Neural progenitor cell (in vitro differentiated cells): Measurements from ENCODE around the gene ARF3. TPM values are rescaled to one million over a fixed set of nuclear protein-coding genes. Genes with fewer than 3 reads are reported as not detected.

Experiments
- DNase-seq: peaks from one replicate; pipeline ENCODE4 v3.0.0-alpha.2; 2016; ENCODE audit warnings: low spot score
- H2AFZ ChIP-seq: fragments of 200-600 bp; sonication (generic); replicated peaks from 2 replicates; pipeline ENCODE4 v1.6.1; 2016; ENCODE audit warnings: antibody characterized with exemption
- H3F3A ChIP-seq: fragments of 200-600 bp; sonication (generic); 2 replicates; pipeline ENCODE4 v1.6.1; 2016; ENCODE audit warnings: antibody characterized with exemption, low read depth
- H3K27ac ChIP-seq: fragments of 200-600 bp; sonication (generic); 2 replicates; pipeline ENCODE4 v1.5.1; 2016; ENCODE audit warnings: mild to moderate bottlenecking
- H3K27me3 ChIP-seq: fragments of 200-600 bp; sonication (generic); 2 replicates; pipeline ENCODE4 v1.6.1; 2016; ENCODE audit warnings: mild to moderate bottlenecking, moderate library complexity
- H3K36me3 ChIP-seq: fragments of 200-600 bp; sonication (generic); 2 replicates; pipeline ENCODE4 v1.5.1; 2016
- H3K4me1 ChIP-seq: fragments of 200-600 bp; sonication (generic); 2 replicates; pipeline ENCODE4 v1.6.1; 2016; ENCODE audit warnings: mixed run types
- H3K4me2 ChIP-seq: fragments of 200-600 bp; sonication (generic); 2 replicates; pipeline ENCODE4 v1.6.1; 2016
- H3K4me3 ChIP-seq: fragments of 200-600 bp; sonication (generic); 2 replicates; pipeline ENCODE4 v1.5.1; 2016
- H3K79me2 ChIP-seq: fragments of 200-600 bp; sonication (generic); 2 replicates; pipeline ENCODE4 v1.6.1; 2016; ENCODE audit warnings: low read depth
- H3K9ac ChIP-seq: fragments of 200-600 bp; sonication (generic); 2 replicates; pipeline ENCODE4 v1.6.1; 2016
- H3K9me3 ChIP-seq: fragments of 200-600 bp; sonication (generic); 2 replicates; pipeline ENCODE4 v1.5.1; 2016; ENCODE audit warnings: low read depth
- H4K20me1 ChIP-seq: fragments of 200-600 bp; sonication (generic); 2 replicates; pipeline ENCODE4 v1.6.1; 2016; ENCODE audit warnings: low read depth
- H3K27ac Mint-ChIP-seq: 3 replicates; pipeline ENCODE4 v1.8.0; 2021; ENCODE audit warnings: mixed read lengths
- H3K27me3 Mint-ChIP-seq: 2 replicates; pipeline ENCODE4 v1.8.0; 2022; ENCODE audit warnings: low read depth, mild to moderate bottlenecking, inconsistent platforms, moderate library complexity, mixed read lengths; ENCODE audit not compliant: insufficient read depth
- H3K36me3 Mint-ChIP-seq: 3 replicates; pipeline ENCODE4 v1.8.0; 2021; ENCODE audit warnings: mixed read lengths
- H3K4me1 Mint-ChIP-seq: 3 replicates; pipeline ENCODE4 v1.8.0; 2021; ENCODE audit warnings: mixed read lengths
- H3K4me3 Mint-ChIP-seq: 3 replicates; pipeline ENCODE4 v1.8.0; 2021; ENCODE audit warnings: mild to moderate bottlenecking, moderate library complexity, mixed read lengths
- H3K9me3 Mint-ChIP-seq: 3 replicates; pipeline ENCODE4 v1.8.0; 2020; ENCODE audit warnings: mixed read lengths
- EZH2 ChIP-seq: fragments of 200-600 bp; sonication (generic); IDR thresholded peaks from 2 replicates; pipeline ENCODE4 v1.6.1; 2017; ENCODE audit warnings: antibody characterized with exemption, mild to moderate bottlenecking, moderate library complexity
- EZH2phosphoT487 ChIP-seq: fragments of 200-600 bp; sonication (generic); IDR thresholded peaks from 2 replicates; pipeline ENCODE4 v1.6.1; 2017; ENCODE audit warnings: antibody characterized with exemption
- total RNA-seq: library from RNA; depleted of rRNA; stranded (reverse); fragments of >200 nt; gene quantifications from 2 replicates; pipeline ENCODE4 v1.2.3, GENCODE V29; 2015; ENCODE audit warnings: low replicate concordance
- TF ChIP-seq, protein P1 (sequence below): fragments of 200-600 bp; sonication (generic); IDR thresholded peaks from 2 replicates; pipeline ENCODE4 v1.5.1; 2017; ENCODE audit warnings: antibody characterized with exemption, mild to moderate bottlenecking

ARF3 gene
- total RNA-seq, 1 donor from 2014 or later = 84.1 TPM

- Histone ChIP-seq H3K9ac (no peak overlapping the region), H3K4me1 (peaks cover 34% of the 10 kb centered on the region), H2AFZ (no peak overlapping the region), H3K27ac (no peak overlapping the region), H3K9me3 (no peaks in the 10 kb centered on the region), H3K79me2 (no peaks in the 10 kb centered on the region), H3F3A (peaks cover 42% of the 10 kb centered on the region), H3K4me3 (no peak overlapping the region), H4K20me1 (peaks cover 66% of the 10 kb centered on the region), H3K27me3 (peaks cover 98% of the 10 kb centered on the region), H3K36me3 (no peaks in the 10 kb centered on the region), H3K4me2 (peak overlapping the region; percentile 60)
- H3K4me1 Mint-ChIP-seq = peaks cover 75% of the 10 kb centered on the region
- peak overlapping the region; percentile 59 for H3K27ac Mint-ChIP-seq
- H3K4me3 Mint-ChIP-seq = peak overlapping the region; percentile 70
- TF ChIP-seq, protein P1, sequence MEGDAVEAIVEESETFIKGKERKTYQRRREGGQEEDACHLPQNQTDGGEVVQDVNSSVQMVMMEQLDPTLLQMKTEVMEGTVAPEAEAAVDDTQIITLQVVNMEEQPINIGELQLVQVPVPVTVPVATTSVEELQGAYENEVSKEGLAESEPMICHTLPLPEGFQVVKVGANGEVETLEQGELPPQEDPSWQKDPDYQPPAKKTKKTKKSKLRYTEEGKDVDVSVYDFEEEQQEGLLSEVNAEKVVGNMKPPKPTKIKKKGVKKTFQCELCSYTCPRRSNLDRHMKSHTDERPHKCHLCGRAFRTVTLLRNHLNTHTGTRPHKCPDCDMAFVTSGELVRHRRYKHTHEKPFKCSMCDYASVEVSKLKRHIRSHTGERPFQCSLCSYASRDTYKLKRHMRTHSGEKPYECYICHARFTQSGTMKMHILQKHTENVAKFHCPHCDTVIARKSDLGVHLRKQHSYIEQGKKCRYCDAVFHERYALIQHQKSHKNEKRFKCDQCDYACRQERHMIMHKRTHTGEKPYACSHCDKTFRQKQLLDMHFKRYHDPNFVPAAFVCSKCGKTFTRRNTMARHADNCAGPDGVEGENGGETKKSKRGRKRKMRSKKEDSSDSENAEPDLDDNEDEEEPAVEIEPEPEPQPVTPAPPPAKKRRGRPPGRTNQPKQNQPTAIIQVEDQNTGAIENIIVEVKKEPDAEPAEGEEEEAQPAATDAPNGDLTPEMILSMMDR = no peak
- peak; percentile 100 for TF ChIP-seq EZH2phosphoT487
- peak; percentile 60 for TF ChIP-seq EZH2
- H3K36me3 Mint-ChIP-seq = peaks cover 5% of the 10 kb centered on the region
- DNase-seq = peak; percentile 97
- peaks cover 74% of the 10 kb centered on the region for H3K27me3 Mint-ChIP-seq
- peaks cover 6% of the 10 kb centered on the region for H3K9me3 Mint-ChIP-seq
Measured at GRCh38 chr12:48986720-48987291, 29.5 kb upstream of the ARF3 start.

DNA sequence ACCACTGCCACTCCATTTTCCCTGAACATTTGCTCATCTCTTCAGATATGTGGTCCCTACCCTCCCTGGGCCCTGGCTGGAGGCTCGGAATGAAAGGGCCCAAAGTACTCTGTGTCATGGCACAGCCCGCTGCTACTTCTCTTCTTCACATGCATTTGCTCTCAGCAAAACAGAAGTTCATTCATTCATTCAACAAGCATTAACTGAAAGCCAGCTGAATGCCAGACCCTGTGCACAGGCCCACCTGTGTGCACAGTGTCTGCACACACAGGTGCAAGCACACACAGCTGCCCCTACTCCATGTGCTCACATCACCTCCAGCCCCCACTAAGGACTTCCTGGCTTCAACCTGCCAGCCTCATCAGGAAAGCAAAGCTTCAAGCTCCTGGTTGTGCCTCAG is 28.6 kb upstream of the ARF3 start:
- Mint-ChIP-seq H3K4me1 (peaks cover 79% of the 10 kb centered on the region), H3K9me3 (peaks cover 6% of the 10 kb centered on the region), H3K27ac (peak overlapping the region; percentile 85), H3K36me3 (peaks cover 8% of the 10 kb centered on the region), H3K4me3 (peak overlapping the region; percentile 71), H3K27me3 (peaks cover 78% of the 10 kb centered on the region)
- Histone ChIP-seq H3K4me3 (no peak overlapping the region), H3K27me3 (peaks cover 98% of the 10 kb centered on the region), H3K4me2 (peak overlapping the region; percentile 60), H3K79me2 (no peaks in the 10 kb centered on the region), H3K27ac (no peak overlapping the region), H3F3A (peaks cover 42% of the 10 kb centered on the region), H3K36me3 (no peaks in the 10 kb centered on the region), H3K9ac (no peak overlapping the region), H3K4me1 (peaks cover 38% of the 10 kb centered on the region), H3K9me3 (no peaks in the 10 kb centered on the region), H4K20me1 (peaks cover 75% of the 10 kb centered on the region), H2AFZ (no peak overlapping the region)
- TF ChIP-seq EZH2 = no peak
- TF ChIP-seq, protein P1 = no peak
- no peak for TF ChIP-seq EZH2phosphoT487
- DNase-seq = no peak

DNA sequence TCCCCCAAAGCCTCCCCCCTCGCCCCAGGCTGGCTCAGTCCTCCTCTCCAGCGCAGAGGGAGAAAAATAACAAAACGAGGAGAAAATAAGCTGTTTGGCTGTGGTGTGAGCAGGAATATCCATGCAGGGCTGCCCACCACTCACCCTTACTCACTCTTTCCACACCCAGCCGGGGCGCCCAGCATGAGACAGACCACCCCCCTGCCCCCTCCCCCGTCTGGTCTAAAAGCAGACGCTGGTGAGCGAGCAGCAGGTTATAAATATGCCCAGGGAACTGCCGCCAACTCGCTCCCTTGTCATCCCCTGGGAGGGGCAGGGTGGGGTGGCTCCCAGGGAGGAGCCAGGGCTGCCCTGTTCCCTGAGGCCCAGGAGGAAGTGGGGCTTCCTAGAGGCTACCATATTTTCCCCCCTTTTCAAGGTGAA is 28.2 kb upstream of the ARF3 start:
- Mint-ChIP-seq H3K4me3 (peak overlapping the region; percentile 71), H3K36me3 (peaks cover 8% of the 10 kb centered on the region), H3K4me1 (peaks cover 78% of the 10 kb centered on the region), H3K27ac (peak overlapping the region; percentile 46), H3K9me3 (peaks cover 6% of the 10 kb centered on the region), H3K27me3 (peaks cover 78% of the 10 kb centered on the region)
- Histone ChIP-seq H3F3A (peaks cover 45% of the 10 kb centered on the region), H3K4me1 (peaks cover 38% of the 10 kb centered on the region), H3K9me3 (no peaks in the 10 kb centered on the region), H3K79me2 (no peaks in the 10 kb centered on the region), H3K27ac (no peak overlapping the region), H3K27me3 (peaks cover 98% of the 10 kb centered on the region), H2AFZ (no peak overlapping the region), H4K20me1 (peaks cover 79% of the 10 kb centered on the region), H3K4me3 (no peak overlapping the region), H3K36me3 (no peaks in the 10 kb centered on the region), H3K9ac (no peak overlapping the region), H3K4me2 (no peak overlapping the region)
- DNase-seq = no peak
- TF ChIP-seq, protein P1 = no peak
